GM18873 (cell line): Measurements from ENCODE around the gene BACH2.
"Not testable (repeated sequence)": the region's sequence is repeated elsewhere in the genome, so short reads cannot be mapped to it uniquely, and the experiment has no call there.

Source experiments
- ATAC-seq: cut with Tn5 transposase; IDR thresholded peaks from one replicate; pipeline ENCODE4 v1.9.1; 2021; ENCODE audit warnings: mild to moderate bottlenecking, moderate library complexity, moderate number of reproducible peaks; ENCODE audit not compliant: unreplicated experiment, low FRiP score

The BACH2 gene

DNA sequence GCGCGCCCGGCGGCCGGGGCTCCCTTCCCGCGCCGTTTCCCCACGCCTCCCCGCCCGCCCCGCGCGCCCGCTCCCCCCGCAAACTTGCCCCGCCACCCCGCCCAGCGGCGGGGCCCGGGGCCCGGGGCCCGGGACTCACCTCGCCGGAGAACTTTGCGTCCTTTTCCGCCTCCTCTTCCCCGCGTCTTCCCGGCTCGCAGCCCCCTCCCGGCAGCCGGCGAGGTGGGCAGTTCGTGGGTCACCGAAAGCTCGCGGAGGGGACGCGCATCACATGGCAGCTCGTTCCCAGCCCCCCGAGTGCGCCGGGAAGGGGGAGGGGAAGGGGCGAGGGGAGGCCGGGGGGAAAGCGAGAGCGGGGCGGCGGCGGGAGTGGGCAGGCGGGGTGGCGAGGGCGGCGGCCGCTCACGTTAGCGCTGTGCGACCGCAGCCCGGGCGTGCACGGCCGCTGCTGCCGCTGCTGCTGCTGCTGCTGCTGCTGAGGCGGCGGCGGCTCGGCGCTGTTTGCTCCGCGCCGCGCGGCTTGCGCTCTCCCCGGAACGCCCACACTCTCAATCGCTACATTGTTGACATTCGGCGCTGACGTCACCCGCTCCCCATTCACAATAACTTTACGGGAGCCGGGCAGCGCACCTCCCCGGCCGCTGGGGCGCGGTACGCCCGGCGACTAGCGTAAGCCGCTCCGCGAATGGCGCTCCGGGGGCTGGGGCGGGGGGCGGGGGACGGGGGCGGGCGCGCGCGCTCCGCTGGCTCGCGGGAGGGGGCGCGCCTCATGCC is at the start of gene BACH2:
BACH2 (minus strand) TSS at position 503 of the 774 bp plus-strand sequence. CDS start 287,999 bp downstream, outside the sequence.
- ATAC-seq: peak; percentile 62

- no peak for ATAC-seq
These were observed 46.9 kb upstream of the BACH2 start for GRCh38 chr6:90343576-90343975.

- no peak for ATAC-seq
These were observed 41.8 kb upstream of the BACH2 start for GRCh38 chr6:90338409-90338808.

DNA sequence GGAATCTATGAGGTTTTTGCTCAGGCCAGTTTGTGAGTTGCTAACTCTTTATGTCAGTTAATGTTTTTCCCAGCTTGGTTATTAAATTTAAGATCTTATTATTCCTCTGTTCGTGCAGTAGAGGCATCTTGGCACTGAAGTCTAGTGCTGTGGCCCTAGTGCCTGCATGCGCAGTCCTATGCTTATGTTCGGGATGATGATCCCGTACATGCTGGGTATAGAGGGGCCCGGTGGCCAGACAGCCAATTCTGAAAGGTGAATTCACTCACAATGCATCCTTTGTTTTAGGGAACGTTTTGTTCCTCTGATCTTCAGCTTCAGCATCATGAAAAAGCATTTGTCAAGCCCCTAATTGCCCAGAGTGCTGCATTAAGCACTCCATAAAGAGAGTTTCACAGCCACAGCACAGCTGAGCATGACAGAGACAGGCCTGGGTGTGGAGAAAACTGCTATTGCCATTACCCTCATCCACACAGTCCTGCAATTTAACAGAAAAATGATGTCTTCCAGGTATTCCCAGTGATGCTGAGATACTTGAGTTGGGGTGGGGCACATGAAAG is 39.8 kb upstream of the BACH2 start:
- ATAC-seq: no peak

- ATAC-seq: no peak
These were observed 37.3 kb upstream of the BACH2 start for GRCh38 chr6:90333928-90334327.

DNA sequence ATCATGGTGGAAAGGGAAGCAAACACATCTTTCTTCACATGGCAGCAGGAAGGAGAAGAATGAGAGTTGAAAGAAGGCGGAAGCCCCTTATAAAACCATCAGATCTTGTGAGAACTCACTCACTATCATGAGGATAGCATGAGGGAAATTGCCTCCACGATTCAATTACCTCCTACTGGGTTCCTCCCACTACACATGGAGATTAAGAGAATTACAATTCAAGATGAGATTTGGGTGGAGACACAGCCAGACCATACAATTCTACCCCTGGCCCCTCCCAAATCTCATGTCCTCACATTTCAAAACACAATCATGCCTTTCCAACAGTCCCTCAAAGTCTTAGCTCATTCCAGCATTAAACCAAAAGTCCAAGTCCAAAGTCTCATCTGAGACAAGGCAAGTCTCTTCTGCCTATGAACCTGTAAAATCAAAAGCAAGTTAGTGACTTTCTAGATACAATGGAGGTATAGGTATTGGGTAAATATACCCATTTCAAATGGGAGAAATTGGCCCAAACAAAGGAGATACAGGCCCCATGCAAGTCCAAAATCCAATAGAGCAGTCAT is 36.4 kb upstream of the BACH2 start:
- not testable (repeated sequence) for ATAC-seq

- no peak for ATAC-seq
These were observed 32.9 kb upstream of the BACH2 start for GRCh38 chr6:90329386-90330077.

DNA sequence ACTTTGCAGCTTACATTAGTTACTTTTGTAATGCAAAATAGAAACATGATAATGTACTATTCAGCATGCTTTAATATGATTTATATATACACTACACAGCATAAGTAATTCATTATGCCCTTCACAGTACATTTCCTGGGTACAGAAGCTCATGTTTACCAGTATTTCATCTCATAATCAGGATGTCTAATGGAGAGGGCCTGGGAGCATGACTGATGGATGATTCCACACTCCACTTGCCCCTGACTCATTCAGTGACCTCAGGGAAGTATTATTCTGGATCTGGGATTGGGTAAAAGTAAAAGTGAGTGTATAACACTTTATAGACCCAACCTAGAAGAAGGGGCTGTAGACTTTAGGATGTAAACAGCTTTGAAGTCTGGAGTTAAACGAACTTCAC is 31.4 kb upstream of the BACH2 start:
- no peak for ATAC-seq

GRCh38 chr6:90326404-90327057 is 29.9 kb upstream of the BACH2 start:
- ATAC-seq: no peak

GRCh38 chr6:90323706-90324105 is 27.1 kb upstream of the BACH2 start:
- ATAC-seq: no peak

DNA sequence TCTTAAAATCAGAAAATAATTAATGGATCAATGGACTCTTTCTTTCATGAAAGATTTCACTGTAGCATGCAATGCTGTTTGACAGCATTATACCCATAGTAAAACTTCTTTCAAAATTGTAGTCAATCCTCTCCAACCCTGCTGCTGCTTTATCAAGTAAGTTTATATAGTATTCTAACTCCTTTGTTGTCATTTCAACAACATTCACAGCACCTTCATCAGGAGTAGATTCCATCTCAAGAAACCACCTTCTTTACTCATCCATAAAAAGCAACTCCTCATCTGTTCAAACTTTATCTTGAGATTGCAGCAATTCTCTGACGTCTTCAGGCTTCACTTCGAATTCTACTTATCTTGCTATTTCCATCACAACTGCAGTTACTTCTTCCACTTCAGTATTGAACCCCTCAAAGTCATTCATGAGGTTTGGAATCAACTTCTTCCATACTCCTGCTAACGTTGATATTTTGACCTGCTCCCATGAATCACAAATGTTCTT is 26.4 kb upstream of the BACH2 start:
- ATAC-seq: no peak

DNA sequence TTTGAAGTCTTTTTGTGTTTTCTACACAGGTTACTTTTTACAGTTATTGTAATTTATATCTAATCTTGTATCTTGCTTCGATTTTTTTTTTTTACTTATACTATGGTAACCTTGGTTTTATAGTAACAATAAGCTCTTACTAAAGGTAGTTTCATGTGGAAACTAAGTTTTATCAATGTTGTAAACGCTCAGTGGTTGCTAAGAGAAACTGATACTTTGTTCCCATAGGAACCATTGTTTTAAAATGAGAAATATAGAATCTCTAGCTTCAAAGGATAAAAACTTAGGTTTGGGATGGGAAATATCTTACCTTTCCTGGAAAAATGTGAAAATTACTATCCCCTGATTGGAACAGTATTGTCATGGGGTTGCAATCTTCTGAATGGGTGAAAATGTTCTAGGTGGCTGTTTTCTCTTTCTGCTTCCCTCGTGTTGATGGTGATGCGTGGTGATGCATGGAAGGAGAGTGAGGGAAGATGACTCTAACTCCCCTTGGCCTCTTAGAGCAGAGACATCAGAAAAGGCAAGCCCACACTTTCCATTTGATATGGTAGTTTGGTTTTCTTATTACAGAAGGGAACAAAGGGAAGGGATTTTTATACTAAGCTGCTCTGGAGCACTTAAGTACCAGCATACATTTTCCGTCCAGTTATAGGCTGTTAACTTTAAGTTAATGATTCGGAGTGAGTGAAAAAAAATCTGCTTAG is 23.5 kb upstream of the BACH2 start:
- no peak for ATAC-seq

- ATAC-seq: no peak
These were observed 22.4 kb upstream of the BACH2 start for GRCh38 chr6:90319044-90319443.

GRCh38 chr6:90315986-90316385 is 19.3 kb upstream of the BACH2 start:
- ATAC-seq: no peak

GRCh38 chr6:90315354-90315950 is 18.8 kb upstream of the BACH2 start:
- ATAC-seq: no peak

GRCh38 chr6:90314514-90314913 is 17.9 kb upstream of the BACH2 start:
- ATAC-seq: no peak

- ATAC-seq: no peak
These were observed 14.9 kb upstream of the BACH2 start for GRCh38 chr6:90311569-90311968.

GRCh38 chr6:90305800-90306448 is 9.3 kb upstream of the BACH2 start:
- ATAC-seq: no peak

- ATAC-seq: peak; percentile 67
These were observed 7.7 kb upstream of the BACH2 start for GRCh38 chr6:90304308-90304707.
